Limb (tissue), 2 donors: Measurements from ENCODE around the gene ZDHHC22.
"Not testable (repeated sequence)": the region's sequence is repeated elsewhere in the genome, so short reads cannot be mapped to it uniquely, and the experiment has no call there.

Experiments used
- DNase-seq, 2 donors: peaks; one replicate each; pipeline ENCODE4 v3.0.0-alpha.2; 2016; ENCODE audit errors: extremely low spot score in 2 of 2

Gene ZDHHC22, protein sequence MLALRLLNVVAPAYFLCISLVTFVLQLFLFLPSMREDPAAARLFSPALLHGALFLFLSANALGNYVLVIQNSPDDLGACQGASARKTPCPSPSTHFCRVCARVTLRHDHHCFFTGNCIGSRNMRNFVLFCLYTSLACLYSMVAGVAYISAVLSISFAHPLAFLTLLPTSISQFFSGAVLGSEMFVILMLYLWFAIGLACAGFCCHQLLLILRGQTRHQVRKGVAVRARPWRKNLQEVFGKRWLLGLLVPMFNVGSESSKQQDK

DNA sequence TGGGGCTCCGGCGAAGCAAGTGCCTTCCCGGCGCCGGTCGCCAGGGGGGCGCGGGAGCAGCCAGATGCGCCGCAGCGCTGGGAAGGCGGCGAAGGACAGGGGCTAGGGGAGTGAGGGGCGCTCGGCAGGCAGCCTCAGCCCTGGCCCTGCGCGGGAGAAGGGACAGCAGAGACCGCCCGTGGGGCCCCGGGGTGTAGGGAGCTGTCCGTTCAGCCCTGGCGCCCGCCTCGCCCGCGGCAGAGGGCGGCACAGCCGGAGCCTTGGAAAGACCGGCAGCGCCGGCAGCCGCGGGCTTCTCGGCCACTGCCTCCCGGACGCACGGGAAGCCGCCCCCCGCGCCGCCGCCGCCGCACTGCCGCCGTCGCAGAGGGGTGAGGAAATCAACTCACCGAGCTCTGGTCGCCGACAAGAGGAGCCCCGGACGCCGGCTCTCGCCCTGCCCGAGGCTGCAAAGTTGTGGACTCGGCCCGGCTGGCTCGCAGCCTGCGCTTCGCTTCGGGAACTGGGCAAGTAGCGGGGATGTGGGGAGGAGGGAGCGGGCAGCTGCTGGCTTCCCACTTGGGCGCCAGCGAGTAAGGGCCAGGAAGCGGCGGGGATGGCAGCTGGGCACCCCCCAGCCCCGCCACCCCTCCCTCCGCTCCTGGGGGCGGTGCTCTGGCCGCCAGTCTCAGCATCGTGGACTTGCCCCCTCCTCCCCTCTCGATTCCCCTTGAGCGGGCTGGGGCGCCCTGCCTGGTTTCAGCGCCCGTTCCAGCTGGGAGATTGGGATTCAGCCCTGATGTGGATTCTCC is at the start of gene ZDHHC22:
Gene ZDHHC22 (minus strand): TSS at position 578 of the 791 bp plus-strand sequence. CDS start 2,053 bp downstream, outside the sequence.
- DNase-seq: peak in 1 of 2 donors; percentile 82

DNA sequence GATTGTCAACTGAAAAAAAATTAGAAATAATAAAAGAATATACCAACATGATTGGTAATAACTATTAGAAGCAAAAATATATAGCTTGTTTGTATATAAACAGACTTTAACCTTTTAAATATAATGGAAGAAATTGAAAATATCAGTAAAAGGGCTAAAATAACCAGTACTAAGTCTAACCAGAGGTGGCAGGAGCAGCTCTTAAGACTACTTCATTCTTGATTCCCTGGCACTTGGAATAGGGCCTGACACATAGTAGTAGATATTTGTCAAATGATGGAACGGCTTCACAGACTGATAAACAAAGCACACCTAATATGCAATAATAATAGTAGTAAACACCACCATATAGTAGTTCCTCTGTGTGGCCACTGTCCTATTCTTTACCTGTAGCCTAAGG is 49.4 kb upstream of the ZDHHC22 start:
- no peak for DNase-seq

DNA sequence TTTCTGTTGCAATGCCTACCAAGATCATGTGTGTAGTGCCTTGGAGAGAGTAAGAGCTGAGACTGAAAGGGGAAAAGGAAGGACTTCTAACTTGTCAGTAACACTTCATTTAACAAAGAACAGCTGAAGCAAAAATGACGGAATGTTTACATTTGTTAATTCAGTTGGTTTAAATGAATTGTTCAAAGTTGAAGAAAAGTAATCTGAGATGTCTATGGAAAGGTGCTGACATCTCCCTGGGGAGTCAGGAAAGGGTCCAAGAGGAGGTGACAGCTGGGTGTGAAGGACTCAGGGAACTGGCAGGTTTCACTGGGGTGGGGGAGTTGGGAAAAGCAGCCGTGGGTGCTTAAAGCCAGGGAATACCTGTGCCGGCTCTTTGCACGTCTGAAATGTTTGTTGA is 47.9 kb upstream of the ZDHHC22 start:
- DNase-seq: no peak

DNA sequence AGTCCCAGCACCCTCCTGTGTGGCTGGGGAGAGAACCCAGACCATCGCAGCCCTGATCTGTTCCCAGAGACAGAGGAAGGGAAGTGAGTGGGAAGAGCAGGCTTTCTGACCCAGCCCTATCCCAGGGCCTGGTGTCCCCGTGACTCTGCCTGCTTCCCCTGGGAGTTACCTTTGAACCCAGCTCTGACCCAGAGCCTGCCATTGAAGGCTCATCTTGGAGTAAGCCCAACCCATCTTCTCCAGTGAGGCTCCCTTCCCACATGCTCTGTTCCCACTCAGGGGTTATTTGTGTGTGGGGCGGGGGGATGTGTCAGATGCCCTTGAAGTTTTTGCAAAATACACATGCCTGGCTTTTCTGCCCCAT is 46.0 kb upstream of the ZDHHC22 start:
- no peak for DNase-seq

DNA sequence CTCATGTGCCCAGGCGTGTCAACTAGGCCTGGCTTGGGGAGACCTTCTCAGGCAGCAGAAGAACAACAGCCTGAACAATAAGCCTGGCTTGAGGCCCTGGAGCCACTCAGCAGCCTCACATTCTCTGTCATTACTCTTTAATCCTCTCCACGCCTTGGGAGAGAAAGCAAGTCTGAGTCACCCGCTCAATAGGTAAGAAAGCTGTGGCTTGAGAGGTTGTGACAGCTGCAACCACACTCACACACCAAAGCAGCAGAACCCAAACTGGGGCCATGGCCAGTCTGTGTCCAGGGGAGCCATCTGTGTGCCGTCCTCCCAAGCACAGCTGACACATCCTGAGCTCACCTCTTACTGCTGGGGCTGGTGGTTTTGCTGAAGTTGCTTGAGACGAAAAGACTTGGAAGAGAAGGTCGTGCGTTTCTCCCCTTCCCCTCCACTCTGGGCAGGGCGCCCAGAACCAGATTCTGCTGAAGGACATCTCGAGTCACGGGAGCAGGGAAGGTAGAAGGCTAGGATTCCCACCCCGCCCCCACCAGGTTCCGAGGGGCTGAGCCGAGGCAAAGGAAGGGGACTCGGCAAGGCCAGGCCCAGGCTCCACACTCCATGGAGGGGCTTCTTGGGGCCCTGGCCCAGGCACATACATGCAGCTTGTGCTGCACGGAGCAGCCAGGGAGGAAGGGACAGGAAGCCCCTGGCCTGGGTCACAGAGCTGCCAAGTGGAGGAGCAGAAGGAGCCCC is 45.5 kb upstream of the ZDHHC22 start:
- DNase-seq: peak in 1 of 2 donors; percentile 45

DNA sequence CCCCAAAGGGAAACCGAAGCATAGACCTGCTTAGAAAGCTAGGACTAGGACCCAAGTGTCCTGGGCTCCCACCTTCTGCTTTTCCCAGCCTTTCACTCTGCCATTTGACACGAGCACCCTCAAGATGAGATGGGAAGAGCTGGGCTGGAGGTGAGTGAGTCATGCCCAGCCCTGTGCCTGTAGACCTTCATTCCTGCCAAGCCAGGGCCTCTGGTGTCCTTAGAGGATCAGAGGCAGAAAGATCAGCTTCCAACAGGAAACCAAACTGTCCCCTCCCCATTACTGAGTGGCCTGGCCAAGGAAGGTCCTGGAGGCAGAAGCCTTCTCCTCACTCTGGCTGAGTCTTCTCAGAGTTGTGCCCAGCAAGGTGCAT is 43.5 kb upstream of the ZDHHC22 start:
- no peak for DNase-seq

DNA sequence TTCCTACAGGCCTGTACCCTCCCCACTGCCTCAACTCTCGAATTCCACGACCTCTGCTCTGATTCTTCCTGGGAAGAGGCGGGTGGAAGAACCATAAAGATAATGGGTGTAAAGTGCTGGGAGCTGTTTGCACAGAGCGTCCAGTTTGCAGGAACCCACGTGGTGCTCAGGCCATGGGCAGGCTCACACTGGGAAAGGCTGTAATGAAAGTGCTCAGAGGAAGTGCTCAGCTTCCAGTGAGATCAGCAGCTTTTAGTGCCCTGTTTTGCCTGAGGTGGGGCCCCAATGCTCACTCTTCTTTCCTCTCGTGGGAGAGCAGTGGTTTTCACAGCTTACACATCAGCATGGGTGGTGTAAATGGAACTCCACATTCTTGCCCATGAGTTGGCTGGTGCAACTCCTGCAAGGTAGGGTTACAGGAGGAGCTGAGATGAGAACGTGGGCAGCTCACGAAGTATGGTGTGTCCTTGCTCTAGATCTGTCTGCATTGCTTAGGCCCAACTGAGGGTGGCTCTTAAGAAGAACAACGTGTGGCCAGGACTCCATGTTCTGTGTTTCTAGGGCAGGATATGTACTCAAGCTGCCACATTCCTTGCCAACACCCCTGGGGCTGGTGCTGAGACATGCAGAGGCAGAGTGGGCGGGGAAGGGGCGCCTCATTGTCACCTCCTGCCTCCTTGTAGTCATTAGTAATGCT is 43.0 kb upstream of the ZDHHC22 start:
- DNase-seq: no peak

DNA sequence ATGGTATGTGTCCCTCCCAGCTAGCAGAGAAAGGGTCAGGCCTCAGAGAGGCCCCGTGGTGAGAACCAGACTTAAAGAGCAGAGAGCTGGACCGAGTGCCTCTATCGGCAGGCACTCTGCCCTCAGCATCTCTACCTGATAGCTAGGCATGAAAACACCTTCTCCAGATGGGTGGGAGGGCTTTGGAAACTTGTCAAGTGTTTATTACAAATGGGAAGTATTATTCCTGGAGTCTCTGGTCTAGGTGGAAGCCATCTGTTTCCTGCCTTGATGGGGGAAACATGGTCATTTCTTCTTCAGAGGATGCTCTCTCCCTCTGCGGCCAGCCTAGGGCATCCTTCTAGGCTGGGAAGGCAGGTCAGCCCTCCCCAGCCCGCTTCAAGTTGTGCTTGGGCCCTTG is 42.3 kb upstream of the ZDHHC22 start:
- no peak for DNase-seq

DNA sequence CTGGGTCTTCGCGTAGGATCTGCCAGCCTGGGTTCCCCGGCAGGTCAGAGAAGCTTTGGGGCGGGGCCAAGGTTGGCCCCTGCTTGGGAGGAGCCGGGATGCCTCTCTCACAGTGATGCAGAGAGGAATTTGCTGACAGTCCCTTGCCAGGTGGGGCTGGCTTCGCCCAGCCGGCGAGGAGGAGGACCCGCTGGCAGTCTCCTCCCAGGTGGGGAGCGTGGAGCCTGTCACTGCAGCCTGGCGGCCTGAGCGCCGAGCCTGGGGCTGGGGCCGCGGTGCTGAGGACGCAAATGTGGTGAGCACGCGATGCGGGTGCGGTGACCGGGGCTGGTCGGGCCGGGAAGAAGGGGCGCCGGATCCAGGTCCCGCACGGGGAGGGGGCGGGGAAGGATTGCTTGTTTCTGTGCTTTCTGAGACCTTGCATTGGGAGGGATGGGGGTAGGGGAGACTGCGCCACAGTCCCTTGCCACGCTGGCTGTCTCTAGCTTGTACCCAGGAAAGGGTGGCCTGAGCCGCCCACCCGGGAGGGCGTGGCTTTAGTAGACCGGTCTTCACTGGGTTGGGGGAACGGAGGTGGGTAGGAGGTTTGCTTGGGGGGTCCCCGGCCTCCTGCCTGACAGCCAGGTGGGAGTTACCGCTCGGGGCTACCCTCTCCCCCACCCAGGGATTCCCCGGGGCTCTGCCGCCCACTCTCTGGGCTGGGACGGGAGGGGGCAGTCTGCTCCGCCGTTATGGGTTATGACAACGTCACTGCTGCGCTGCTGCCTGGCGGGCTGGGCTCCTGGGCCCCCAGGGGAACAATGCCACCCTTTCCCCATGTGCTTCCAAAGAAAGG is 40.2 kb upstream of the ZDHHC22 start, which contains the start of gene TMEM63C:
Gene TMEM63C (plus strand): TSS at position 196 of the 835 bp plus-strand sequence. CDS start 37,016 bp downstream, outside the sequence.
- DNase-seq: peak; percentile 42 to 80

DNA sequence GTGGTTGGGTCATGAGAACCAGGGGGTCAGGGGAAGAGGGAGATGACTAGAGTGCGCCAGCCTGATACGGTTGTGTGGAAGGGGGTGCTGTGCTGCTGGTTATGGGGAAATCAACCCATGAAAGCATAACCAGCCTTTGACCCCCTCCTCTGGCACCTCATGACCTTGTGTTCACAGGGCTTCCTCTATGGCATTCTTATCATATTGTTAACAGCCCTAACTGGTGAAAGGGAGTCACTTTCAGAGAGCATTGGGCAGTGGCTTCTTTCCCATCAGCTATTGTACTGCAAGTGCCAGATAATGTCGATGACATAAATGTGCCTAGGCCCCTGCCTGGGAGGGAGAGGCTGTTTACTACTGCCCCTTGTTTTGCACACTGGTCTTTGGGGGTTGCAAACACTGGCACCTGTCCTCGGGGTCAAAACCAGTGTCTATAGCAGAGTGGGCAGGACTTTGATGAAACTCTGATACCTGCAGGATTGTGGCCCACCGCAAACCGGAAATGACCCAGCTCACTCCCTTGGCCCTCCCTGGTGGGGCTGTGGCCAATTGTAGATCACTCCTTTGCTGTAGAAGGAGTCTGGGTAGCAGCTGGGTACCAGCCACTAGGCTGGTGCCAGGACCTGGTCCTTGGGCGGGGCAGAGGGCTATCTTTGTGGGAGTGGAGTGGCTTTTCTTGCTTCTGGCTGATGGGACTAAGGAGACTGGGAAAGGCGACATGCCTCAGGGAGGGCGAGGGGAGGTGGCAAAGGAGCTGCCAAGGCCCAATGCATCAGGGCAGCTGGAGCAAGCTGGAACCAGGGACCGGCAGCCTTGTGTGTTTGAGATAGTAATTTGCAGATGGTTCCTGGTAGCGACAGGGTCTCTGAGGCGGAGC is 39.4 kb upstream of the ZDHHC22 start:
- no peak for DNase-seq

DNA sequence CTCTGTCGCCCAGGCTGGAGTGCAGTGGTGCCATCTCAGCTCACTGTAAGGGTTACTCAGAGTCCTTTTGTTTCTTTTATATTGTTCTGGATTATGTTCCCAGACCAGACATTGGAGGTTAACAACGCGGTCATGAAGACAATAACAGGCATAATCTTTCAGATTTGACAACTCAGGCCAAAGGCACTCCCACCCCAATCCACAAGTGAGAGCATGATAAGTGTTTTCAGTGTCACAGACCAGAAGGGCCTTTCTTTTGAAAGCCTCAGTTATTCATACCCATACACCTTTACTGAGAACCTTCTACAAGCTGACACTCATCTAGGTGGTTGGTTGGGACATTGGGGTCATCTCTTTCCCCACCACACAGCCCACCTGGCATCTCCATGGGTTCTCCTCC is 37.1 kb upstream of the ZDHHC22 start:
- no peak for DNase-seq

DNA sequence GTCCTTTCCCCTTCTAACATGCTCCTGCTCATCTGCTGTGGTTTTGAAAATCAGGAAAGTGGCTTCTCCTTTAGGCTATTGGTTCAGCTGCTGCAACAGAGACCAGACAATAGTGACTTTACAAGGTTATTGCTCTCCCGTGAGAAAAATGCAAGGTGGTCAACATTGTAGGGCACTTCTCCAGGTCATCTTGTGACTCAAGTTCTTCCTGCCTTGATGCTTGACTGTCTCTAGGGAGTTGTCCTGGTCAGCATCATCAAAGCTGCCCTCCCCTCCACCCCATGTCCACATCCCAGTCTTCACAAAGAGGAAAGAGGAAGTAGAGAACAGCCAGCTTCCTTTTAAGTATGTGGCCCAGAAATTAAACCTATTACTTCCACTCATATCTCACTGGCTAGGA is 36.1 kb upstream of the ZDHHC22 start:
- no peak for DNase-seq

DNA sequence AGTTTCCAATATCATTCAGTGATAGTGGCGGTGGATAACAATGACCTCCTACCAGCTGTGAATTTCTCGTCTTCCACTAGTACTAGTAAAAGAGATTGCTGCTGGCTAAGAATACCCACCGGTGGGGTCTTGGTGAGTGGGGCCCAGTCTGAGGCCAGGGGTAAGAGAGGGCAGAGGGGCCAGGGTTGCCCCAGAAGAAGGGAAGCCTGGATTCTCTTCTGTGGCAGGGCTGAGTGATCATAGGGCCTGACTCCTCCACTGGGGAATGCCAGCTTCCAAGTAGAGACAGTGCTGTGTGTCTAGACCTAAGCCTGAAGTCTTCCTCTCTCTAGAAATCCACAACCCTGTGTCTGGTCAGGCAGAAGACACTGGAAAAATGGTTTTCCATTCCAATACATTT is 34.3 kb upstream of the ZDHHC22 start:
- no peak for DNase-seq

DNA sequence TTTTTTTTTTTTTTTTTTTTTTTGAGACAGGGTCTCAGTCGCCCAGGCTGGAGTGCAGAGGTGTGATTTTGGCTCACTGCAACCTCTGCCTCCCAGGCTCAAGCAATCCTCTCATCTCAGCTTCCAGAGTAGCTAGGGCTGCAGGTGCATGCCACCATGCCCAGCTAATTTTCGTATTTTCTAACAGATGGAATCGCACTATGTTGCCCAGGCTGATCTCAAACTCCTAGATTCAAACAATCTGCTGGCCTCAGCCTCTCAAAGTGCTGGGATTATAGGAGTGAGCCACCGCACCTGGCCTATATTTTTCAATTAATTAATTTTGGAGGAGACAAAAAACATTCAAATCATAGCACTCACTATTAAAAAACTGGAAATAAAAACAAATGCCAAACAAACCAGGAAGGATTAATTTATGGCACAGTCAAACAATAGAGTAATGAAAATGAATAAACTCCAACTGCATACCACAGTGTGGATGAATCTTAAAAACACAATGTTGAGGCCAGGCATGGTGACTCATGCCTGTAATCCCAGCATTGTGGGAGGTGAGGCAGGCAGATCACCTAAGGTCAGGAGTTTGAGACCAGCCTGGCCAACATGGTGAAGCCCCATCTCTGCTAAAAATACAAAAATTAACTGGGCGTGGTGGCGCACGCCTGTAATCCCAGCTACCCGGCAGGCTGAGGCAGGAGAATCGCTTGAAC is 32.5 kb upstream of the ZDHHC22 start:
- DNase-seq: not testable (repeated sequence)

DNA sequence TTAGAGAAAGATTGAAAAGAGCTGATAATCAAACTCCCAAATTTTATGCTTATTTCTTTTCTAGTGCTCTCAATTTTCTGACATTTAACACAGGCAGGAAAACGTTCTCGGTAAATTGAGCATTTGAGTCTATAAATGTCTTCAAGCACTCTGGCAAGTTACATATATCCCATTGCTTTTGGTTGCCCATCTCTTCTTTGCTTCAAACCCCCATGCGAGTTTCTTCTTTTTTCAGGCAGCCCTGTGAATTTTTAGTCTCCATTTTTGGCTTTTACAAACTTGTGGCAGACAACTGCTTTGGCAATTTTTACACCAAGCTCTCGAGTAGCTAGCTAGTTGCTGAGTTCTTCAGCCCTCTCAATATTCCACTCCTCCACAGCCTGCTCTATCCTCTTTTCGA is 31.3 kb upstream of the ZDHHC22 start:
- no peak for DNase-seq

DNA sequence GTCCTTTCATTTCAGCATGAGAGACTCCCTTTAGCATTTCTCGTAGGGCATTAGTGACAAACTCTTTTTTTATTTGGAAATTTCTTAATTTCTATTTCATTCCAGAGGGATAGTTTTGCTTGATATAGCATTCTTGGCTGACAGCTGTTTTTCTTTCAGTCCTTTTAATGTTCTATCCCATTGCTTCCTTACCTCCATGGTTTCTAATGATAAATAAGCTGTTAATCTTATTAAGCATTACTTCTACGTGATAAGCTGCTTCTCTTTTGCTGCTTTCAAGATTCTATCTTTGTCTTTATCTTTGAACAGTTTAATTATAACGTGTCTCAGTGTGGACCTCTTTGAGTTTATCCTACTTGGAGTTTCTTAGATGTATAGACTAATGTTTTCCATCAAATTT is 28.5 kb upstream of the ZDHHC22 start:
- DNase-seq: no peak

DNA sequence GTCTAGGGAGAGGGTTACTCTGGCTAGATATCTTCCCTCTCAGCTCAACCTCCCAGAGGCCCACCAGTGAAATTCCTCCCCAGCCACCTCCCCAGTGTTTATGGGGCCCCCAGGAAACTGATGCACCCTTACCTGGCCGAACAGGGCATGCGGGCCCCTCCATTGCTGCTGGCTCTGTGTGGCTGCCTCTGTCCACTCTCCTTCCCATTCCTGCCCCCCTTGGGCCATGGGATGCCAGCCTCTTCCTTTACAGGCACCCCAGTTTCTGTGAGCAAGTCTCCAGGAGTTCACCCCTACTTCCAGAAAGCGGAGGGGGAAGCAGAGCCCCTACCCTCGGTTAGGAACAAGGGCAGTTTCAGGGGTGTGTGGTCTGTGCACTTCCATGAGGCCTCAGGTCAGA is 19.4 kb upstream of the ZDHHC22 start:
- DNase-seq: no peak

DNA sequence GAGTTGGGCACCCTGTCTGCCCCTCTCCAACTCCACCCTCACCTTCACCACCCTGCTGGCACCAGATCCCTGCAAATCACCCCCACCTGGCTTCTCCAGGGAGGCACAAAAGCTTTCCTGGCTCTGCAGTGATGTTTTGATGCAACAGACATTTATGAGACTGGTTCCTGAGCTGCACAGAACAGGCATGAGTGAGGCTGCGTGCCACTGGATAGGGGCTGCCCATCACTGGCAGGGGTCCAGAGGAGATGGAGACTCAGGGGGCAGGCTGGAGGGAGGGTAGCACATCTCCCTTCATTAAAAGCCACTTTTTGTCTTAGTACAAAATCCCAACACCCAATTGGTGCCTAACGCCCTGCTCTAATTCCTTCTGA is 17.3 kb upstream of the ZDHHC22 start:
- no peak for DNase-seq

DNA sequence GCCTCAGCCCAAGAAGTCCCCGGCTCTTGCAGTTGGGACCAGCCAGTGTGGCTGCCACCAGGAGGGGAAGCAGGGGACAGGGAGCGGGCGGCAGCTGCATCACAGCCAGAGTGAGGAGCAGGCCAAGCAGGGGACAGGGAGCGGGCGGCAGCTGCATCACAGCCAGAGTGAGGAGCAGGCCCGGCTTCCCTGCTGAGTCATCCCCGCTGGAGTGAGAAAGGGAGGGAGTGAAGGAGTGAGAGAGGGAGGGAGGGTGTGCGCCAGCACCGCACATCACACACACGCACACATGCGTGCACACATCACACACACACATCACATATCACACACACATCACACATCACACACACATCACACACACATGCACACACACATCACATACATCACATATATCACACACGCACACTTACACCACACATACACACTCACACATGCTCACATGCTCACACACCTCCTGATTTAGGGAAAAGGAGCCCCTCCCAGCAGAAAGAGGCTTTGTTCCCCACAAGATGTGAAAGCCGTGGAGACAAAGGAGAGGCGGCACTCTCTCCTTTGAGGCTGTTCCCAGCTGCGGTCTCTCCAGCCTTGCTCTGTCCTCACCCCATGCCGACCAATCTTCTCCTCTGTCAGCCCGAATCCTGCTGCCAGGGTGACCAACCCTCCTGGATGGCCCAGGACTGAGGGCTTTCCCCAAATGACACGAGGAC is 16.7 kb upstream of the ZDHHC22 start:
- DNase-seq: peak; percentile 22 to 79
